Activated T-helper 2 cell treated with anti-CD3 and anti-CD28 coated beads, Interferon-gamma antibody, Interleukin-2, Interleukin-4, amounts not matched to agents 10 μg/mL and 5 μg/mL and 100 μg/mL, durations not matched to agents 14 hours and 24 hours and 36 hours (primary cell): ENCODE results near the gene CD79B. TPM values are rescaled to one million over a fixed set of nuclear protein-coding genes. Genes with fewer than 3 reads are reported as not detected.
A peak's percentile ranks its signal among the peaks of the same experiment; 100 is the strongest.

Source experiments
- DNase-seq: peaks from one replicate; pipeline ENCODE4 v3.0.0; 2021; ENCODE audit warnings: low spot score
- H3K27ac Mint-ChIP-seq: one replicate; pipeline ENCODE4 v1.8.0; 2021; ENCODE audit warnings: mixed read lengths
- H3K27me3 Mint-ChIP-seq: one replicate; pipeline ENCODE4 v1.8.0; 2021; ENCODE audit warnings: low read depth, mixed read lengths
- H3K36me3 Mint-ChIP-seq: one replicate; pipeline ENCODE4 v1.8.0; 2021; ENCODE audit warnings: low read depth, mixed read lengths
- H3K4me1 Mint-ChIP-seq: one replicate; pipeline ENCODE4 v1.8.0; 2021; ENCODE audit warnings: low read depth, mixed read lengths
- H3K4me3 Mint-ChIP-seq: one replicate; pipeline ENCODE4 v1.8.0; 2021; ENCODE audit warnings: low read depth, mild to moderate bottlenecking, moderate library complexity, mixed read lengths
- H3K9me3 Mint-ChIP-seq: one replicate; pipeline ENCODE4 v1.8.0; 2021; ENCODE audit warnings: mixed read lengths
- intact Hi-C: fragments of 100-400 bp; cut with micrococcal nuclease; formaldehyde crosslinking; loops from one replicate; pipeline ENCODE4 v1.15.1; 2023
- total RNA-seq: library from RNA; stranded (reverse); gene quantifications from 2 replicates; pipeline ENCODE4 v1.2.3, GENCODE V29; 2022

Gene CD79B
- 28.8 and 33.2 TPM in 2 replicates for total RNA-seq

DNA sequence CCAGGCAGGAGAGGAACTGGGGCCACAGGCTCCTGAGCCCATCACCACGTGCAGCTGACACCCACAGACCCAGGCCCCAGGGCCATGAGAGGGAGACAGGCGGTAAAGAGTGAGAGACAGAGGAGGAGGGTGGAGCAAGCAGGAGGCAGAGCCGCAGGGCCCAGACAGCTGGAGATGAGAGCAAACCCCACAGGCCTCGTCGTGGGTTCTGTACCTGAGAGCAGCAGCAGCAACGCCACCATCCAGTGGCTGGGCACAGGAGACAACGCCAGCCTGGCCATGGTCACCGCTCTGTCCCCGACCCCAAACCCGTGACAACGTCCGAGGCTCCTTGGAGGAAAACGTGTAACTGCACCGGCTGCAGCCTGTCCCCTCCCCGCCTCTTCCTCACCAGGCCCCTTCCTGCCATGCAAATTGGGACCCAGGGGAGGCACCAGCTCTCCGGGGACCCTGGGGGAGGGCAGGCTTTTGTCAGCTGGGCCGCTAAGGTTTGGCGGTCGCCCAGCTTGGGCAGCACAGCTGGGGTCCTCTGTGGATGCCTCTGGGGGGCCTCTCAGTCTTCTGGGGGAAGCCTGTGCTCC, at the start of gene CD79B:
CD79B (minus strand) TSS at position 351 of the 581 bp plus-strand sequence; CDS start at position 281, 70 bp downstream.
- intact Hi-C loops = no loop called here
- Mint-ChIP-seq H3K9me3 (no peaks in the 10 kb centered on the region), H3K27me3 (peaks cover 3% of the 10 kb centered on the region), H3K36me3 (peaks cover 3% of the 10 kb centered on the region), H3K27ac (peak within 1 kb of the TSS; percentile 87), H3K4me3 (peak within 1 kb of the TSS; percentile 91), H3K4me1 (peaks cover 12% of the 10 kb centered on the region)
- DNase-seq = peak; percentile 23

DNA sequence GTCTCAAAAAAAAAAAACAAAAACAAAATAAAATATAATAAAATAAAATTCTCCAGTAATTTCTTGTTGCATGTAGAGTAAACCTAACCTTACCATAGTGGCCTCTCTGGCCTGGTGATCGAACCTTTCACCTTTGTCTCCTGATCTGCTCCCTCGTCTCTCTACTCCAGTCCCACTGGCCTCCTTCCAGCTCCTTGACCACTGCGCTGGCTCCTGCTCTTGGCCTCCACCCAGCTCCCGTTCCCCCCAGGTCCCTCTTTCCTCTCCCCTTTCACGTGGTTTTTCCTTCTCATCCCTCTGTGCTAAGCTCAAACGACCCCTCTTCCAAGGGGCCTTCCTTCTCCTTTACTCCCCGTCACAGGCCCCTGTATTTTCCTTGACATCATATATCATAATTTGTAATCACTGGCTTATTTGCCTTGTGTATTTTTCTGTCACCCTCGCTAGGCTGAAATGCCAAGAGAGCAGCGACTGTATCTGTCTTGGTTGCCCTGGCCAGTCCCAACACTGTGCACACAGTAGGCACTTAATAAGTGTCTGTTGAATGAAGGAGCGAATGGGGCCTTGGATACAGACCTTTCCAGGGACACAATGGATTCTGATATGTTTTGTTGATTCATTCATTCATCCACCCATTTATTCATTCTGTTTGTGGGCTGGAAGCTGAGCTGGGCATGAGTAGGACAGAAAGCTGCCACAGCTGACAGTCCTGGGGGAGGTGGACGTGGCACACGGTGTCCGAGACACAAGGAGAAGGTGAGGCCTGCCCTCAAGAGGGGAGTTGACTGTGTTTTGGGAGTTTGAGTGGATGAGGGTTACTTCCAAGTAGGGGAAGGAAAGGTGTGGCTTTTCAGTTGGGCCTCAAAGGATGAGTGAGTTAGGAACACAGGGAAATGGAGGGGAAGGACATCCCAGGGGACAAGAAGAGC, 46.4 kb upstream of the CD79B start:
- intact Hi-C loops = no loop called here
- DNase-seq = no peak
- no peak overlapping the region for H3K27ac Mint-ChIP-seq
- H3K9me3 Mint-ChIP-seq = peaks cover 11% of the 10 kb centered on the region
- no peak overlapping the region for H3K4me3 Mint-ChIP-seq
- H3K27me3 Mint-ChIP-seq = no peaks in the 10 kb centered on the region
- peaks cover 15% of the 10 kb centered on the region for H3K4me1 Mint-ChIP-seq
- peaks cover 6% of the 10 kb centered on the region for H3K36me3 Mint-ChIP-seq

DNA sequence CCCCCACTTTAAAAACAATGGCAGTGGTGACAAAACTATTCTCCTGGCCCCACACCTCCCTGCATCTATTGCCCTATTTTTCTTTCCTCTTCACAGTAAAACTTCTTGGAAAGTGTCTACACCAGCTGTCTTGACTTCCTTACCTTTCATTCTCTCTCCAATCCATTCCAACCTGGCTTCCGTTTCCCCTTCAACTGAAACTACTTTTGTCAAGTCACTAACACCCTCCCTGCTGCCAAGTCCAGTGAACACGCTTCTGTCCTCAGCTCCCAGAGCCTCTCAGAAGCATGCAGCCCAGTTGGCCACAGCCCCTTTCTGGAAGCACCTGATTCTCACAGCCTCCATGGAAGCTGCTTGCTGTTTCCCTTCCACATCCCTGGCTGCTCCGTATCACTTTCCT, 44.6 kb upstream of the CD79B start:
- Mint-ChIP-seq H3K9me3 (peaks cover under 1% of the 10 kb centered on the region), H3K4me1 (peaks cover 15% of the 10 kb centered on the region), H3K4me3 (no peak overlapping the region), H3K36me3 (no peaks in the 10 kb centered on the region), H3K27me3 (no peaks in the 10 kb centered on the region), H3K27ac (no peak overlapping the region)
- DNase-seq = no peak
- intact Hi-C loops = no loop called here

DNA sequence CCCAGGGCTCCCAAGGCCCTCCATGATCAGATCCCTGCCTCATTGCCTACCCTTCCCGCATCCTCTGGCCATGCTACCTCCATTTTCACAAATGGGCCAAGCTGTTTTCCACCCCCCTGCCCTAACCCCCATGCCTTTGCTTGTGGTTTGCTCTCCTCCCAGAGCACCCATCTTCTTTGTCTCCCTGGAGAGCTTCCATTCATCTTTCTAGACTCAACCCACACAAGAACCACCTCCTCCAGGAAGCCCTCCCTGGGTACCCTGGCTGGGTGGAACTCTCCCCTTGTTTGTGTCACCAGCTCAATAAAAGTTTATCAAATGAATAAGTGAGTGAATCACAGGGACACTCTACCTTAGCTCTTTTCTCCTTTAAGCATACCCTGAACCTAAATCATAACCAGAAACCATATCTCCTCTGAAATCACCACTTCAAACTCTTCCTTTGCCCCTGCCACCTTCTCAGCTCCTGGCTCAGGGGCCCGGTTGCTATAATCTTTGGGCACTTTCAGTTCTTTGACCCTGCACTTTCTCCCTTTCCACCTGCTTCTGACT, 43.5 kb upstream of the CD79B start:
- Mint-ChIP-seq H3K4me1 (peaks cover 15% of the 10 kb centered on the region), H3K27me3 (no peaks in the 10 kb centered on the region), H3K27ac (no peak overlapping the region), H3K9me3 (no peaks in the 10 kb centered on the region), H3K4me3 (no peak overlapping the region), H3K36me3 (no peaks in the 10 kb centered on the region)
- DNase-seq = no peak
- intact Hi-C loops = no loop called here

DNA sequence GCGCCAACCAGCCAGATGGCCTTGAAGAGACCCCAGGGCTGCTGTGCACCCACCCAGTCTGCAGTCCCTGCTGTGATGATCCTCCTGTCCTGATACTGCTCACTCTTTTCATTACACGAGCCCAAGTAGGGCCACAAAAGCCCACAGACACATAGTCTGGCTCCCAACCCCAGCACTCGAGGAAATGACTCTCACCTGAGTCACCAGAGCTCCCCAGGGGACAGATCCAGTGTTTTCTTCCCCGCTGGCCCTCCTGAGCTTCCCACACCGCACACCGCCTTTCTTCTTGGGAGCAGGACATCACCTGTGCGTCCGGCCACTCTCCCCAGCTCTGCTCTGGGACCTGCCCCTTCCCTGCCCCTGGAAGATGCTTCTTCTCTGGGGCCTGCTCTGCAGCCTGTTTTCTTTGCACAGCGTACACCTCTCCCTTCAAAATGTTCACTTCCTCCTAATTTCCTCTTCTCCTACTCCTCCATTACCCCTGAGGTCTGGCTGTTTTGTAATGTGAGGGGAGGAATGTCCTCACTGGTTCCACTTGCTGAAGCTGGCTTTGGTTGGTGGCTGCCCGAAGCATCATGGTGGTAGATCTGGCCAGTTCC, 42.6 kb upstream of the CD79B start:
- peaks cover 15% of the 10 kb centered on the region for H3K4me1 Mint-ChIP-seq
- intact Hi-C loops = no loop called here
- H3K4me3 Mint-ChIP-seq = no peak overlapping the region
- H3K27ac Mint-ChIP-seq = no peak overlapping the region
- no peaks in the 10 kb centered on the region for H3K36me3 Mint-ChIP-seq
- no peaks in the 10 kb centered on the region for H3K27me3 Mint-ChIP-seq
- DNase-seq = no peak
- H3K9me3 Mint-ChIP-seq = no peaks in the 10 kb centered on the region

GRCh38 chr17:63973930-63974593, 41.9 kb upstream of the CD79B start:
- intact Hi-C loops = no loop called here
- Mint-ChIP-seq H3K4me3 (no peak overlapping the region), H3K4me1 (peaks cover 15% of the 10 kb centered on the region), H3K27ac (no peak overlapping the region), H3K36me3 (no peaks in the 10 kb centered on the region), H3K9me3 (no peaks in the 10 kb centered on the region), H3K27me3 (no peaks in the 10 kb centered on the region)
- DNase-seq = no peak

- H3K27me3 Mint-ChIP-seq = no peaks in the 10 kb centered on the region
- intact Hi-C loops = no loop called here
Observed at GRCh38 chr17:63973247-63973646, 41.1 kb upstream of the CD79B start.

GRCh38 chr17:63972796-63973195, 40.7 kb upstream of the CD79B start, which contains the start of gene SCN4A:
Gene SCN4A, minus strand, starts transcription at chr17:63972918. Its CDS starts 77 bp downstream, at chr17:63972841.
- Mint-ChIP-seq H3K36me3 (no peaks in the 10 kb centered on the region), H3K27ac (no peak within 1 kb of the TSS), H3K9me3 (no peaks in the 10 kb centered on the region), H3K4me3 (no peak within 1 kb of the TSS), H3K4me1 (peaks cover 15% of the 10 kb centered on the region), H3K27me3 (no peaks in the 10 kb centered on the region)
- no peak for DNase-seq
- intact Hi-C loops = no loop called here

More at GRCh38 chr17:63973247-63973646, 41.1 kb upstream of the CD79B start:
- DNase-seq = no peak
- Mint-ChIP-seq H3K9me3 (no peaks in the 10 kb centered on the region), H3K4me3 (no peak overlapping the region), H3K36me3 (no peaks in the 10 kb centered on the region), H3K4me1 (peaks cover 15% of the 10 kb centered on the region), H3K27ac (no peak overlapping the region)

- no peaks in the 10 kb centered on the region for H3K9me3 Mint-ChIP-seq
- H3K4me1 Mint-ChIP-seq = peaks cover 7% of the 10 kb centered on the region
- no peak for DNase-seq
- H3K36me3 Mint-ChIP-seq = no peaks in the 10 kb centered on the region
- intact Hi-C loops = no loop called here
- H3K27me3 Mint-ChIP-seq = no peaks in the 10 kb centered on the region
- no peak overlapping the region for H3K4me3 Mint-ChIP-seq
- no peak overlapping the region for H3K27ac Mint-ChIP-seq
Observed at GRCh38 chr17:63969278-63969677, 37.1 kb upstream of the CD79B start.

- intact Hi-C loops = no loop called here
- H3K27me3 Mint-ChIP-seq = no peaks in the 10 kb centered on the region
- H3K36me3 Mint-ChIP-seq = no peaks in the 10 kb centered on the region
- no peak for DNase-seq
- no peaks in the 10 kb centered on the region for H3K9me3 Mint-ChIP-seq
- H3K27ac Mint-ChIP-seq = no peak overlapping the region
- H3K4me3 Mint-ChIP-seq = no peak overlapping the region
- H3K4me1 Mint-ChIP-seq = peaks cover 7% of the 10 kb centered on the region
Observed at GRCh38 chr17:63967953-63968352, 35.8 kb upstream of the CD79B start.

- no peaks in the 10 kb centered on the region for H3K9me3 Mint-ChIP-seq
- no peaks in the 10 kb centered on the region for H3K27me3 Mint-ChIP-seq
- intact Hi-C loops = no loop called here
- DNase-seq = no peak
- H3K4me1 Mint-ChIP-seq = peaks cover 7% of the 10 kb centered on the region
- H3K36me3 Mint-ChIP-seq = no peaks in the 10 kb centered on the region
- no peak overlapping the region for H3K27ac Mint-ChIP-seq
- no peak overlapping the region for H3K4me3 Mint-ChIP-seq
Observed at GRCh38 chr17:63966646-63967264, 34.6 kb upstream of the CD79B start.

- H3K4me3 Mint-ChIP-seq = no peak overlapping the region
- no peaks in the 10 kb centered on the region for H3K9me3 Mint-ChIP-seq
- intact Hi-C loops = no loop called here
- no peaks in the 10 kb centered on the region for H3K36me3 Mint-ChIP-seq
- H3K27ac Mint-ChIP-seq = no peak overlapping the region
- DNase-seq = no peak
- no peaks in the 10 kb centered on the region for H3K27me3 Mint-ChIP-seq
- peaks cover 12% of the 10 kb centered on the region for H3K4me1 Mint-ChIP-seq
Observed at GRCh38 chr17:63963123-63963522, 31.0 kb upstream of the CD79B start.
